Thoracic aorta (tissue), 2 donors: ENCODE measurements around the gene SCNN1G. TPM values are rescaled to one million over a fixed set of nuclear protein-coding genes. Genes with fewer than 3 reads are reported as not detected.

ENCODE experiments used
- ATAC-seq: fragments of 150-250 bp; one replicate; pipeline ENCODE4 v1.8.0; 2017; ENCODE audit warnings: low read depth; ENCODE audit not compliant: insufficient number of reproducible peaks, low FRiP score
- DNase-seq: peaks from one replicate; pipeline ENCODE4 v3.0.0-alpha.2; 2020; ENCODE audit warnings: low spot score
- H3K27ac ChIP-seq, 2 donors: fragments of 200-600 bp; sonication (generic); 1 replicate in 1 of 2; 2 replicates in 1 of 2; pipeline ENCODE4 v1.5.1; 2016; ENCODE audit warnings: mild to moderate bottlenecking in 2 of 2, moderate library complexity in 2 of 2
- H3K27me3 ChIP-seq: fragments of 200-600 bp; sonication (generic); replicated peaks from 2 replicates; pipeline ENCODE4 v1.6.0; 2016; ENCODE audit warnings: mild to moderate bottlenecking; ENCODE audit not compliant: insufficient read depth
- H3K36me3 ChIP-seq: fragments of 200-600 bp; sonication (generic); one replicate; pipeline ENCODE4 v1.5.1; 2016
- H3K4me1 ChIP-seq, 2 donors: fragments of 200-600 bp; sonication (generic); 1 replicate in 1 of 2; 2 replicates in 1 of 2; pipeline versions ENCODE4 v1.5.1 to v1.6.0; 2016; ENCODE audit warnings: low read depth in 2 of 2, mild to moderate bottlenecking in 1 of 2; ENCODE audit not compliant: control insufficient read depth in 1 of 2
- H3K4me3 ChIP-seq: fragments of 200-600 bp; sonication (generic); 2 replicates; pipeline ENCODE4 v1.5.1; 2016; ENCODE audit warnings: mild to moderate bottlenecking
- H3K9me3 ChIP-seq: fragments of 200-600 bp; sonication (generic); 2 replicates; pipeline ENCODE4 v1.5.1; 2016
- total RNA-seq, 2 donors: library from RNA; depleted of rRNA; stranded (reverse); fragments of >200 nt; gene quantifications; one replicate each; pipeline versions ENCODE4 v1.1.0 to v1.2.3, GENCODE V29; 2016
- TF ChIP-seq, protein P1 (sequence below): fragments of 200-600 bp; sonication (generic); IDR thresholded peaks from one replicate; pipeline ENCODE4 v1.5.1; 2019; ENCODE audit warnings: antibody characterized with exemption

Gene SCNN1G
- total RNA-seq, 2 donors from 2014 or later: not detected

DNA sequence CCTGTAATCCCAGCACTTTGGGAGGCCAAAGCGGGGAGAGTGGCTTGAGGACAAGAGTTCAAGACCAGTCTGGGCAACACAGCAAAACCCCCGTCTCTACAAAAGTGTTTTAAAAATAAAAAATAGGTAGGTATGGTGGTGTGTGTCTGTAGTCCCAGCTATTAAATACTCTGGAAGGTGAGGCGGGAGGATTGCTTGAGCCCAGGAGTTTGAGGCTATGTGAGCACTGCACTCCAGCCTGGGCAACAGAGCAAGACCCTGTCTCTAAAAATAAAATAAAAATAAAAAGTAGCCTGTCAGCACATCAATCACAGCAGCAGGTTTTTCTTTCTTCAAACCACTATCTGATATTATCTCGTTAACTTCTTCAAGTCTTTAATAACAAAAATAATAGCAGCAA lies 34.9 kb upstream of the SCNN1G start:
- Histone ChIP-seq H3K27me3 (no peaks in the 10 kb centered on the region), H3K4me1 (peaks cover 33 to 67% of the 10 kb centered on the region in 2 donors), H3K27ac (peak overlapping the region in 1 of 2 donors; percentile 78), H3K9me3 (no peaks in the 10 kb centered on the region), H3K36me3 (no peaks in the 10 kb centered on the region), H3K4me3 (peak overlapping the region; percentile 97)
- ATAC-seq (no peak), DNase-seq (no peak)
- TF ChIP-seq, protein P1, sequence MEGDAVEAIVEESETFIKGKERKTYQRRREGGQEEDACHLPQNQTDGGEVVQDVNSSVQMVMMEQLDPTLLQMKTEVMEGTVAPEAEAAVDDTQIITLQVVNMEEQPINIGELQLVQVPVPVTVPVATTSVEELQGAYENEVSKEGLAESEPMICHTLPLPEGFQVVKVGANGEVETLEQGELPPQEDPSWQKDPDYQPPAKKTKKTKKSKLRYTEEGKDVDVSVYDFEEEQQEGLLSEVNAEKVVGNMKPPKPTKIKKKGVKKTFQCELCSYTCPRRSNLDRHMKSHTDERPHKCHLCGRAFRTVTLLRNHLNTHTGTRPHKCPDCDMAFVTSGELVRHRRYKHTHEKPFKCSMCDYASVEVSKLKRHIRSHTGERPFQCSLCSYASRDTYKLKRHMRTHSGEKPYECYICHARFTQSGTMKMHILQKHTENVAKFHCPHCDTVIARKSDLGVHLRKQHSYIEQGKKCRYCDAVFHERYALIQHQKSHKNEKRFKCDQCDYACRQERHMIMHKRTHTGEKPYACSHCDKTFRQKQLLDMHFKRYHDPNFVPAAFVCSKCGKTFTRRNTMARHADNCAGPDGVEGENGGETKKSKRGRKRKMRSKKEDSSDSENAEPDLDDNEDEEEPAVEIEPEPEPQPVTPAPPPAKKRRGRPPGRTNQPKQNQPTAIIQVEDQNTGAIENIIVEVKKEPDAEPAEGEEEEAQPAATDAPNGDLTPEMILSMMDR: no peak

GRCh38 chr16:23148166-23148512 lies 34.4 kb upstream of the SCNN1G start:
- Histone ChIP-seq H3K4me1 (peaks cover 30 to 62% of the 10 kb centered on the region in 2 donors), H3K27me3 (no peaks in the 10 kb centered on the region), H3K36me3 (no peaks in the 10 kb centered on the region), H3K27ac (peak overlapping the region; percentile 35 to 78), H3K4me3 (peak overlapping the region; percentile 97), H3K9me3 (no peaks in the 10 kb centered on the region)
- DNase-seq (no peak), ATAC-seq (no peak)
- TF ChIP-seq, protein P1: no peak

- peak overlapping the region; percentile 35 to 78 for H3K27ac ChIP-seq
- no peaks in the 10 kb centered on the region for H3K9me3 ChIP-seq
- DNase-seq (no peak), ATAC-seq (peak; percentile 47)
- H3K27me3 ChIP-seq: no peaks in the 10 kb centered on the region
- no peaks in the 10 kb centered on the region for H3K36me3 ChIP-seq
- peaks cover 27 to 56% of the 10 kb centered on the region in 2 donors for H3K4me1 ChIP-seq
- peak overlapping the region; percentile 97 for H3K4me3 ChIP-seq
- TF ChIP-seq, protein P1: no peak
These were observed 33.9 kb upstream of the SCNN1G start for GRCh38 chr16:23148513-23149266.

DNA sequence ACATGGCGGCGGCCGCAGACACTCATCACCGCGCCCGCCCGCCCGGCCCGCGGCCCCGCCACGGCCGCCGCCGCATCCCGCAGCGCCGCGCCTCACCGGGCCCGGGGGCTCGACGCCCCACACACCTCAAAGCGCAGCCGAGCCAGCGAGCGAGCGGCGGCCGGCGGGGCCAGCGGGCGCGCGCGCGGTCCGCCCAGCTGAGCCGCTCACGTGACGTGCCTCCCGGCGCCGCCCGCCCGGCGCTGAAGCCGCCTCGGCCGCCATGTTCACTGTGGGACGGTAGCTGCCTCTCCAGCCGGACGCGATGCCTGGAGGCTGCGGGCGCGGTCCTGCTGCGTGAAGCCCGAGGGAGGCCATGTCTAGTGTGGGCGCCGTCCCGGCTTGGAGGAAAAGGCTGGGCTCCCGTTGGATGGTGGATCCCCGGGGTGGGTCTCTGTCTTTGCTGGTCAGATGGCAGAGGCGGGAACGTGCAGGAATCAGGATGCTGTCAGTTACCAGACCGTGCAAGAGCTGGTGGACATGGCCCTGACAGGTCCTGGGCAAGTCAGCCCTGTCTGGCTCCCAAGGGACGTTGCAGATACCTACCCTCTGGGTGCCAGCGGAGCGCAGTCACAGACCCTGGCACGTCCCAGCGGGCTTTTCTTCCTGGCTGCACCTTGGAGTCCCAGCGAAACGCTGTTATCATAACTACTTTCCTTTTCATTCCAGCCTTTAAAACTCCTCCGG lies 33.1 kb upstream of the SCNN1G start, which contains the start of gene USP31:
Gene USP31 (minus strand): TSS at position 186 of the 726 bp plus-strand sequence. CDS start 182 bp downstream, at position 4.
- Histone ChIP-seq H3K9me3 (no peaks in the 10 kb centered on the region), H3K4me1 (peaks cover 27 to 49% of the 10 kb centered on the region in 2 donors), H3K27me3 (no peaks in the 10 kb centered on the region), H3K4me3 (peak within 1 kb of the TSS; percentile 97), H3K36me3 (no peaks in the 10 kb centered on the region), H3K27ac (peak within 1 kb of the TSS; percentile 35 to 78)
- ATAC-seq (peak; percentile 77), DNase-seq (peak; percentile 85)
- TF ChIP-seq, protein P1: no peak

GRCh38 chr16:23149993-23150364 lies 32.6 kb upstream of the SCNN1G start:
- no peak for ATAC-seq
- TF ChIP-seq, protein P1: no peak
- H3K27ac ChIP-seq: peak overlapping the region; percentile 3 to 56
- peak overlapping the region; percentile 77 for H3K4me3 ChIP-seq
- no peaks in the 10 kb centered on the region for H3K27me3 ChIP-seq
- H3K36me3 ChIP-seq: no peaks in the 10 kb centered on the region
- peaks cover 24 to 44% of the 10 kb centered on the region in 2 donors for H3K4me1 ChIP-seq
- H3K9me3 ChIP-seq: no peaks in the 10 kb centered on the region
- no peak for DNase-seq
